Caco-2 (cell line): ENCODE data around the gene ARHGEF16. TPM values are rescaled to one million over a fixed set of nuclear protein-coding genes. Genes with fewer than 3 reads are reported as not detected.

Experiments used
- BruUV-seq: library from RNA; stranded (reverse); fragments of 400-500 nt; replicated peaks from 2 replicates; lab custom pipeline; 2021; lab: Mats Ljungman, UMichigan
- CTCF ChIA-PET: fragments of 300-600 bp; sonication (Branson Sonifier 250); formaldehyde crosslinking; loops from one replicate; lab custom pipeline; 2022; ENCODE audit warnings: antibody characterized with exemption; lab: Charles Lee
- POLR2A ChIA-PET: fragments of 300-600 bp; sonication (Branson Sonifier 250); formaldehyde crosslinking; loops from one replicate; lab custom pipeline; 2022; ENCODE audit warnings: antibody characterized with exemption; lab: Charles Lee
- DNase-seq, 2 experiments: peaks; one replicate each; pipeline versions ENCODE4 v3.0.0 to v3.0.0-alpha.2; 2020 to 2022
- H3K27me3 ChIP-seq: replicated peaks from 2 replicates; pipeline ENCODE4 v1.6.0; 2011; ENCODE audit warnings: low read length; ENCODE audit not compliant: control insufficient read depth, insufficient read depth
- H3K36me3 ChIP-seq: 2 replicates; pipeline ENCODE4 v1.5.1; 2011; ENCODE audit warnings: low read length; ENCODE audit not compliant: control insufficient read depth, insufficient read depth
- H3K4me1 ChIP-seq: fragments of 250-450 bp; sonication (Bioruptor Pico); 2 replicates; pipeline ENCODE4 v1.5.1; 2020; ENCODE audit warnings: mild to moderate bottlenecking
- H3K4me3 ChIP-seq: 2 replicates; pipeline ENCODE4 v1.5.1; 2011; ENCODE audit warnings: low read depth, mild to moderate bottlenecking, control low read depth, low read length
- H3K9me3 ChIP-seq: fragments of 250-450 bp; sonication (Bioruptor Pico); 2 replicates; pipeline ENCODE4 v1.5.1; 2020; ENCODE audit warnings: mild to moderate bottlenecking, moderate library complexity
- H3K27ac Mint-ChIP-seq: one replicate; pipeline ENCODE4 v1.8.0; 2022; ENCODE audit warnings: mixed read lengths; ENCODE audit not compliant: unreplicated experiment
- H3K27me3 Mint-ChIP-seq: one replicate; pipeline ENCODE4 v1.8.0; 2022; ENCODE audit warnings: mixed read lengths; ENCODE audit not compliant: insufficient read depth, unreplicated experiment
- H3K36me3 Mint-ChIP-seq: one replicate; pipeline ENCODE4 v1.8.0; 2022; ENCODE audit warnings: mild to moderate bottlenecking, mixed read lengths; ENCODE audit not compliant: insufficient read depth, unreplicated experiment
- H3K4me1 Mint-ChIP-seq: one replicate; pipeline ENCODE4 v1.8.0; 2022; ENCODE audit warnings: low read depth, mixed read lengths; ENCODE audit not compliant: unreplicated experiment
- H3K4me3 Mint-ChIP-seq: one replicate; pipeline ENCODE4 v1.8.0; 2022; ENCODE audit warnings: mild to moderate bottlenecking, moderate library complexity, mixed read lengths; ENCODE audit not compliant: unreplicated experiment
- H3K9me3 Mint-ChIP-seq: one replicate; pipeline ENCODE4 v1.8.0; 2022; ENCODE audit warnings: mixed read lengths; ENCODE audit not compliant: unreplicated experiment
- intact Hi-C: fragments of 100-400 bp; cut with micrococcal nuclease; formaldehyde crosslinking; loops from one replicate; pipeline ENCODE4 v1.10.0; 2022; ENCODE audit not compliant: unreplicated experiment
- total RNA-seq: library from RNA; stranded (reverse); gene quantifications from 2 replicates; pipeline ENCODE4 v1.2.3, GENCODE V29; 2022
- TF ChIP-seq, protein P1 (sequence below), 2 experiments: fragments of 200-600 bp in 1 of 2; IDR thresholded peaks; 1 replicate in 1 of 2; 2 replicates in 1 of 2; pipeline versions ENCODE4 v1.5.1 to v1.8.0; 2011 to 2022; ENCODE audit warnings: antibody characterized with exemption in 1 of 2, control low read depth in 1 of 2, inconsistent platforms in 1 of 2, low read depth in 1 of 2, low read length in 1 of 2, mild to moderate bottlenecking in 1 of 2, moderate library complexity in 1 of 2; ENCODE audit not compliant: insufficient read depth in 1 of 2, severe bottlenecking in 1 of 2, unreplicated experiment in 1 of 2

ARHGEF16 gene
- total RNA-seq, 1 experiment from 2014 or later, result 40.6 TPM

DNA sequence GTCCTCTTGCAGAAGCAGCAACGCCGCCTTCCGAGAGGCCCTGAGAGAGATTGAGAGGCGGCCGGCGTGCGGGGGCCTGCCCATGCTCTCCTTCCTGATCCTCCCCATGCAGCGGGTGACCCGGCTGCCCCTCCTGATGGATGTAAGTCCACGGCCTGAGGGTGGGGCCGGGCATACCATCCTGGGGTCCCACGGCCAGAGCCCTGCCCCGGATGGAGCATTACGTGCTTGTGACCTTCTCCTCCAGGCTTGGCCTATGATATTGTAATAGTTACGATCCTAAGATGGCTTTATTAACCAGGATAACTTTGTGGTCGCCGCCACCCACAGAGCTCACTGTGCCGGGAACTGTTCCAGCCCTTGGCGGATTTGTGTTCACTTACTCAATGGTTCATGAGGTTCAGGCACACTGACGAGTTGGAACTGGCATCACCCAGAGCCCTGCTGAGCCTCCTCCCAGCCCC is 18.9 kb downstream of the ARHGEF16 start:
- Mint-ChIP-seq H3K9me3 (no peaks in the 10 kb centered on the region), H3K36me3 (peaks cover 18% of the 10 kb centered on the region), H3K27ac (no peak overlapping the region), H3K27me3 (no peaks in the 10 kb centered on the region), H3K4me1 (peaks cover 10% of the 10 kb centered on the region), H3K4me3 (no peak overlapping the region)
- Histone ChIP-seq H3K4me3 (no peak overlapping the region), H3K4me1 (peaks cover 18% of the 10 kb centered on the region), H3K9me3 (no peaks in the 10 kb centered on the region), H3K27me3 (no peaks in the 10 kb centered on the region), H3K36me3 (no peaks in the 10 kb centered on the region; the same call in 1 of the 2 replicates)
- BruUV-seq, result no TSS peak
- ChIA-PET POLR2A (no interaction called here), CTCF (no interaction called here)
- TF ChIP-seq, protein P1, sequence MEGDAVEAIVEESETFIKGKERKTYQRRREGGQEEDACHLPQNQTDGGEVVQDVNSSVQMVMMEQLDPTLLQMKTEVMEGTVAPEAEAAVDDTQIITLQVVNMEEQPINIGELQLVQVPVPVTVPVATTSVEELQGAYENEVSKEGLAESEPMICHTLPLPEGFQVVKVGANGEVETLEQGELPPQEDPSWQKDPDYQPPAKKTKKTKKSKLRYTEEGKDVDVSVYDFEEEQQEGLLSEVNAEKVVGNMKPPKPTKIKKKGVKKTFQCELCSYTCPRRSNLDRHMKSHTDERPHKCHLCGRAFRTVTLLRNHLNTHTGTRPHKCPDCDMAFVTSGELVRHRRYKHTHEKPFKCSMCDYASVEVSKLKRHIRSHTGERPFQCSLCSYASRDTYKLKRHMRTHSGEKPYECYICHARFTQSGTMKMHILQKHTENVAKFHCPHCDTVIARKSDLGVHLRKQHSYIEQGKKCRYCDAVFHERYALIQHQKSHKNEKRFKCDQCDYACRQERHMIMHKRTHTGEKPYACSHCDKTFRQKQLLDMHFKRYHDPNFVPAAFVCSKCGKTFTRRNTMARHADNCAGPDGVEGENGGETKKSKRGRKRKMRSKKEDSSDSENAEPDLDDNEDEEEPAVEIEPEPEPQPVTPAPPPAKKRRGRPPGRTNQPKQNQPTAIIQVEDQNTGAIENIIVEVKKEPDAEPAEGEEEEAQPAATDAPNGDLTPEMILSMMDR (IDR thresholded peaks at IDR 0.05; ENCODE audit: insufficient read depth in 1 of 2, low read depth in 1 of 2, low read length in 1 of 2, severe bottlenecking in 1 of 2, unreplicated experiment in 1 of 2), result no peak
- DNase-seq, result no peak
- intact Hi-C loops, result no loop called here

DNA sequence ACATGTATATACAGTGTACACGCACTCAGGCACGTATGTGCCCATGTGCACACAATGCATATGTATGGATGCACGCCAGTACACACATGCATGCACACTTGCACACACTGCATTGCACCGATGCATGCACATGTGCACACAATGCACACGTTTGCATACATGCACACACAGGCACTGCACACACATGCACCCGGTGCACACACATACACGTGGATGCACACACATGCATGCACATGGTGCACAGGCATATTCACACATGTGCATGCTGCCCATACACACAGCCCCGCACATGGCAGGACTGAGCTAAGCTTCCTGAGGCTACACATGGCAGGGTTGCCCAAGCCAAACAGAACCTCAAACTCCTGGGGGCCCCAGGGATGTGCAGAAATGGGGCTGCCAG is 19.6 kb downstream of the ARHGEF16 start:
- Mint-ChIP-seq H3K4me1 (peaks cover 10% of the 10 kb centered on the region), H3K27ac (no peak overlapping the region), H3K27me3 (no peaks in the 10 kb centered on the region), H3K36me3 (peaks cover 18% of the 10 kb centered on the region), H3K9me3 (no peaks in the 10 kb centered on the region), H3K4me3 (no peak overlapping the region)
- TF ChIP-seq, protein P1 (IDR thresholded peaks at IDR 0.05; ENCODE audit: insufficient read depth in 1 of 2, low read depth in 1 of 2, low read length in 1 of 2, severe bottlenecking in 1 of 2, unreplicated experiment in 1 of 2), result no peak
- Histone ChIP-seq H3K36me3 (no peaks in the 10 kb centered on the region; the same call in 1 of the 2 replicates), H3K27me3 (no peaks in the 10 kb centered on the region), H3K9me3 (no peaks in the 10 kb centered on the region), H3K4me3 (no peak overlapping the region), H3K4me1 (peaks cover 18% of the 10 kb centered on the region)
- intact Hi-C loops, result no loop called here
- BruUV-seq, result no TSS peak
- POLR2A ChIA-PET, result no interaction called here
- DNase-seq, result no peak
- CTCF ChIA-PET, result no interaction called here

DNA sequence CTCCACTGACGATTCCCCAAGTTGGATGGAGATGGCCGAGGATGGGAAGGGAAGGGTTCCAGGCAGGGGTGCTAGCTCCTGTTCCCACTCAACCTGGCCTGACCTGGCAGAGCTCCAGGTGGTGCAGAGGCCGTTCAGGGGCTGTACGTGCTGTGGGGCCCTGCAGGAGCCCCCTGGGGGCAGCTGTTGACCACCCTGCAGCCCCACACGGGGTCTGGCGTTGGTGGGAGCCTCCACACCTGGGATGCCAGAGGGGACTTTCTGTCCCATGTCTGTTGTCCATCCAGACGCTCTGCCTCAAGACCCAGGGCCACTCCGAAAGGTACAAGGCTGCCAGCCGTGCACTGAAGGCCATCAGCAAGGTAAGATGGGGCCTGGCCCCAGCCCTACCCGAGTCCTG is 20.0 kb downstream of the ARHGEF16 start:
- Mint-ChIP-seq H3K4me1 (peaks cover 10% of the 10 kb centered on the region), H3K4me3 (no peak overlapping the region), H3K36me3 (peaks cover 18% of the 10 kb centered on the region), H3K27ac (no peak overlapping the region), H3K9me3 (no peaks in the 10 kb centered on the region), H3K27me3 (no peaks in the 10 kb centered on the region)
- Histone ChIP-seq H3K36me3 (no peaks in the 10 kb centered on the region; the same call in 1 of the 2 replicates), H3K27me3 (no peaks in the 10 kb centered on the region), H3K4me3 (no peak overlapping the region), H3K4me1 (peaks cover 18% of the 10 kb centered on the region), H3K9me3 (no peaks in the 10 kb centered on the region)
- intact Hi-C loops, result no loop called here
- ChIA-PET CTCF (no interaction called here), POLR2A (no interaction called here)
- TF ChIP-seq, protein P1 (IDR thresholded peaks at IDR 0.05; ENCODE audit: insufficient read depth in 1 of 2, low read depth in 1 of 2, low read length in 1 of 2, severe bottlenecking in 1 of 2, unreplicated experiment in 1 of 2), result no peak
- no TSS peak for BruUV-seq
- DNase-seq, result no peak
